ENCODE results near the gene SERPINA3.

DNA sequence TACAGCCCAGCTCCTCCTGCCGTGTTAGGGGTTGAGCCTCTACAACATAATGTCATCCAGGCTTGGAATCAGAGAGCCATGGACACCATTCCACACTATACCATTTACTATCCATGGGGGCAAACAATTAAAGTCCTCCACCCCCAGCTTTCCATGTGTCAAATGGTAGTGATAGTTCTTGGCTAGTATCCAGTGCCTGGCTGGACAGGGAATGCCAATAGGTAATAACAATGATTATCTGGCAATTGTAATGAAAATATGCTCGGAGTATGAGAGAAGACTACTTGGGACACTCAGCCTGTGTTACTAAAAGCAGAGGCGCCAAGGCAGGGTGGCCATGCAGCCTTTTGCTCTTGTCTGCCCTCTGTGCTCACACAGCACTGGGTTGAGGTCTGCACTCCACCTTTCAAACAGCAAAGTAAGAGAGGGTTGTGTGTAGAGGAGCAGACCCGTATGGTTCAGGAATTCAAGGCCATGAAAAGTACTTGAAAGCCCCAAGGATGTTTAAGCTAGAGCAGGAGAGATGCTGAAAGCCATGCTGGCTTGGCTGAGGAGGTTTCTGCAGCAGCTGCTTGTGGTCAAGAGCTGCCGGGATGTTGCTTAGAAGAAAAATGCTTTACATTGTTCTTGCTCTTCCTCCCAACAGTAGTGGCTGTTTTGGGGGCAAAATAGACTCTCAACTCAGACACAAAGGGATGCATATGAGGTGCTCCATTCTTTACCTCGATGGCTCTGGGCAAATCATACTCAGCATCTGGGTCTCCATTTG, 10.6 kb downstream of the SERPINA3 start:
- TF ChIP-seq, protein P1, sequence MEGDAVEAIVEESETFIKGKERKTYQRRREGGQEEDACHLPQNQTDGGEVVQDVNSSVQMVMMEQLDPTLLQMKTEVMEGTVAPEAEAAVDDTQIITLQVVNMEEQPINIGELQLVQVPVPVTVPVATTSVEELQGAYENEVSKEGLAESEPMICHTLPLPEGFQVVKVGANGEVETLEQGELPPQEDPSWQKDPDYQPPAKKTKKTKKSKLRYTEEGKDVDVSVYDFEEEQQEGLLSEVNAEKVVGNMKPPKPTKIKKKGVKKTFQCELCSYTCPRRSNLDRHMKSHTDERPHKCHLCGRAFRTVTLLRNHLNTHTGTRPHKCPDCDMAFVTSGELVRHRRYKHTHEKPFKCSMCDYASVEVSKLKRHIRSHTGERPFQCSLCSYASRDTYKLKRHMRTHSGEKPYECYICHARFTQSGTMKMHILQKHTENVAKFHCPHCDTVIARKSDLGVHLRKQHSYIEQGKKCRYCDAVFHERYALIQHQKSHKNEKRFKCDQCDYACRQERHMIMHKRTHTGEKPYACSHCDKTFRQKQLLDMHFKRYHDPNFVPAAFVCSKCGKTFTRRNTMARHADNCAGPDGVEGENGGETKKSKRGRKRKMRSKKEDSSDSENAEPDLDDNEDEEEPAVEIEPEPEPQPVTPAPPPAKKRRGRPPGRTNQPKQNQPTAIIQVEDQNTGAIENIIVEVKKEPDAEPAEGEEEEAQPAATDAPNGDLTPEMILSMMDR (conservative IDR thresholded peaks at IDR 0.05), result no peak
- TF ChIP-seq EZH2 (IDR thresholded peaks at IDR 0.05; ENCODE audit: low read depth), result no peak
